Vagina (tissue), 2 donors: ENCODE results near the gene GNPAT.

Experiments used
- CTCF ChIP-seq, 3 experiments: fragments of 450-650 bp in 2 of 3; fragments of 200-600 bp in 1 of 3; sonication (generic) in 1 of 3; IDR thresholded peaks; one replicate each; pipeline ENCODE4 v1.5.1; 2017 to 2019; ENCODE audit warnings: antibody characterized with exemption in 3 of 3, mild to moderate bottlenecking in 2 of 3, moderate library complexity in 2 of 3
- POLR2A ChIP-seq, 2 donors: fragments of 450-650 bp; IDR thresholded peaks; one replicate each; pipeline ENCODE4 v1.6.1; 2017; ENCODE audit warnings: antibody characterized with exemption in 2 of 2, mild to moderate bottlenecking in 2 of 2, moderate library complexity in 2 of 2
- POLR2AphosphoS5 ChIP-seq, 2 donors: sonication (generic); formaldehyde crosslinking; IDR thresholded peaks; one replicate each; pipeline ENCODE4 v1.9.0; 2017; ENCODE audit warnings: antibody characterized with exemption in 2 of 2, mild to moderate bottlenecking in 2 of 2, low read depth in 1 of 2; ENCODE audit not compliant: insufficient read depth in 1 of 2

- TF ChIP-seq CTCF (IDR thresholded peaks at IDR 0.05), result no peak
- no peak for TF ChIP-seq POLR2A (IDR thresholded peaks at IDR 0.05)
- no peak for TF ChIP-seq POLR2AphosphoS5 (IDR thresholded peaks at IDR 0.05; ENCODE audit: insufficient read depth in 1 of 2, low read depth in 1 of 2)
Observed at GRCh38 chr1:231279081-231279480, 38.1 kb downstream of the GNPAT start.
